ENCODE data around the gene PROP1.
A peak's percentile ranks its signal among the peaks of the same experiment; 100 is the strongest.
"Not testable (repeated sequence)": the region's sequence is repeated elsewhere in the genome, so short reads cannot be mapped to it uniquely, and the experiment has no call there.

The PROP1 gene

GRCh38 chr5:177995691-177996595, at the start of gene PROP1:
TSS of gene PROP1 (minus strand) at chr5:177996242. CDS start at chr5:177995933, 309 bp downstream.
- DNase-seq = no peak

- DNase-seq = not testable (repeated sequence)
Measured at GRCh38 chr5:178019379-178020030, 23.5 kb upstream of the PROP1 start.

DNA sequence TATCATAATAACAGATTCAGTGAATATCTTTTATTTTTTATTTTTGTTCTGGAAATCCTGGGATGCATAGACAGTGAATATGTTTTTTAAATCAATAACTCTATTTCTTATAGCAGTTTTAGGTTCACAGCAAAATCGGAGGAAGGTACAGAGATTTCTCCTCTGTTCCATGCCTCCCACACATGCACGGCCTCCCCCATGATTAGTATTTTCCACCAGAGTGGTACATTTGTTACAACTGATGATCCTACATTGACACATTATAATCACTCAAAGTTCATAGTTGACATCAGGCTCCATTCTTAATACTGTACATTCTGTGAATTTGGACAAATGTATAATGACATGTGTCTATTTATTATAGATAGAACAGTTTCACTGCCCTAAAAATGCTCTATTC, 16.7 kb upstream of the PROP1 start:
- DNase-seq = not testable (repeated sequence)

DNA sequence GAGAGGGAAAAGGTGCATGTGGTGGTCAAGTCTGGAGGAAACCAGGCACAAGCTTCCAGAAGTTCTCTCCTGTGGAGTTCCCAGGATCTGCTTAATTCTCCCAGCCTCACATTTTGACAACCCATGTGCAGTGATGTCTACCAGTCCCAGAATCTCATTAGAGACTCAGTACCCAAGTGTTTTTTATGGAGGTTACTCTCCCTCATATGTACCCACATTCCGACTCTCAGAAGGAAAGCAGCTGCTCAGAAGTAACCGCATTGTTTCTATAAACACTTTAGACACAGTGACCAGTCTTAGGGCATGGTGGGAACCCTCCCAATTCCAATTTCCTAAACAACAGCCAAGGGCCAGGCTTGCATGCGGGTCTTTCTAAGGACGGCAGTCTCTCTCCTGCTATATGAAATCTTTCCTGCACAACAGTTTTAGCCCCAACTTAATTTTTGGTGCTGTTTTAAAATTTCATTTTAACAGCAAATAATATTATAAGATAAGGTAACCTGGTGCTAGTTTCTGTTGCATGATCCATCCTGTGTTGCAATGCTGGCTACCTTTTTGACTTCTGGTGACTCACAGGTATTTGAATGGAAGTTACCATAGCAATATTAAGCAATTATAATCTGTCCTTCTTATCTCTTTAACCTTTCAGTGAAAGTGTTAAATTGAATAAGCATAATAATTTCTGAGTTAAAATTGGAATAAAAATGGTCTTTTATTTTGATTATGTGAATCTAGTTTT, 15.9 kb upstream of the PROP1 start:
- DNase-seq = not testable (repeated sequence)

DNA sequence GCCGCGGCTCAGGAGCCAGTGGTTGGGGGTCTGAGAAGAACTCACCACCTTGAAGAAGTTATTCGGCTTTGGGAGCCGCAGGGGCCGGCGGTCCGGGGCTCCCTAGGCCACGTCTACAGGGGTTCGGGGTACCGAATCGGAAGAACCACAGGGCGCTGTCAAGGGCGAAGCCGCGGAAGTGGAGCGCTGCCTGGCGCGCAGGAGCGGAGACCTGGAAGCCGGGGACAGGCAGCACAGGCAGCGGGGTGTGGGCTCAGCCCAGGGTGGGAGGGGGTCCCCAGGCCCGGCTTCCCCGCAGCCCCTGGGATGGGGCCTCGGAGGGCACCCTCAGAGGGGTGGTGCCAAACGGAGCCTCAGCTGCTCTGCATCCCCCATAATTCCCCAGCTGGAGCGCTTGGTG, 11.2 kb upstream of the PROP1 start:
- DNase-seq = not testable (repeated sequence)

GRCh38 chr5:178006536-178007231, 10.6 kb upstream of the PROP1 start:
- peak; percentile 44 for DNase-seq

GRCh38 chr5:178006181-178006535, 10.1 kb upstream of the PROP1 start:
- not testable (repeated sequence) for DNase-seq

DNA sequence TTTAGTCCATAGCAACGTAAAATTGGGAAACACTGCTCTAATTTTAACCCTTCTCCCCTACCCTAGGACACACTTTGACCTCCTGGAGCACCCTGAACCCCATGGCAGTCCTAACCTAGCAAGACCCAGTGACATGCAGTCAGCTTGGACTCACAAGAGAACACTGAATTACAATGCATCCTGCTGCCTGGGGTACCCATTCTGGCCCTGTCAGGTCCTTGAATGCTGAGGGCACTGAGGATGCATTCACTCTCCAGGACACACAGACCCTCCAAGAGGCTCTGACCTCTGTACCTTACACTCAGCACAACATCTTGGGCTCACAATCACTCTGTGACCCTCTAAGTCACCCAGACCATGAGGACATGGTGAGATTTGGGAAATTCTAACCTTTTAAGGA, 1.8 kb upstream of the PROP1 start:
- no peak for DNase-seq

- DNase-seq = no peak
Measured at GRCh38 chr5:177997319-177997670, 1.3 kb upstream of the PROP1 start.

DNA sequence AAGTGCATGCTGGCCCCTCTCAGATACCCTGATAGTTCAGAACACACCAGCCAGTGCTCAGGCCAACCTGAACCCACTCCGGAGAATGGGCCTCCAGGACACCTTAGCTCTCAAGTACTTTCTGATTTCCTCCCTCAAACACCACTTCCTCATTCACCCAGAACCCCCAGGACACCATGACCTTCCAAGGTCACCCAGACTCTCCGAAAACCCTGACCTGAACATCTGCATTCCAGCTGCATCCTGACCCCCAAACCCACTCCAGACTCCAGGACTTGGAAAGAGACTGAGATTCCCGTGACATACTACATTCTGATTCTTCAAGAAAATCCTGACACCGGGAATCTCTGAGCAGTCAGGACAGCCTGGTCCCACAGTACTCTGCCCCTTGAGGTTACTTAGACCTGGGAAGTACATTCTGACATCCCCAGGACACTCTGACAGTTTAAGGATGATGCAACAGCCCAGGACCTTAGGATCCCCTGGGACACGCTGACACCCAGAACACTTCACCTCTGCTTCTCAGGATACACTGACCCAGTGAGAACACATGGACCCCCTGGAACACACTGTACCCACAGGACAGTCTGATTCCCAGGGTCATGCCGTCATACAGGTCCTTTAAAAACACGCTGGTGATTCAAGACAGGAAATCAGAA, 747 bp upstream of the PROP1 start:
- no peak for DNase-seq

GRCh38 chr5:177994561-177995190, 1.4 kb downstream of the PROP1 start:
- DNase-seq = no peak

DNA sequence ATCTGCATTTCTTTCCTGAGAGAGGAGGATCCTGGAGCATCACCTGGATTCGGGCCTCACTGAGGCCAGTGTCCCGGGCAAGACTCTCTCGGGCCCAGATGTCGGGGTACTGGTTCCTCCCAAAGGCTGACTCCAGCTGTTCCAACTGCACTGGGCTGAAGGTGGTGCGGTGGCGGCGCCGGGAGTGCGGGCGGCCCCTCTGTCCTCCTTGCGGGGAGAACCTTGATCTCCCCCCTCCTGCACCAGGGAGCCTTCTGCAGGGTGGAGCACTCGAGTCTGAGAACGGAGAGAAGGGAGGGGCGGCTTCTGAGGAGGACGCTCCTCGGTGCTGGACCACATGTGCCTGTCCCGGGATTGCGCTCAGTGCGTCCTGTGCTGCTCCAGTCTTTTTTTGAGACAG, 2.0 kb downstream of the PROP1 start:
- DNase-seq = no peak

DNA sequence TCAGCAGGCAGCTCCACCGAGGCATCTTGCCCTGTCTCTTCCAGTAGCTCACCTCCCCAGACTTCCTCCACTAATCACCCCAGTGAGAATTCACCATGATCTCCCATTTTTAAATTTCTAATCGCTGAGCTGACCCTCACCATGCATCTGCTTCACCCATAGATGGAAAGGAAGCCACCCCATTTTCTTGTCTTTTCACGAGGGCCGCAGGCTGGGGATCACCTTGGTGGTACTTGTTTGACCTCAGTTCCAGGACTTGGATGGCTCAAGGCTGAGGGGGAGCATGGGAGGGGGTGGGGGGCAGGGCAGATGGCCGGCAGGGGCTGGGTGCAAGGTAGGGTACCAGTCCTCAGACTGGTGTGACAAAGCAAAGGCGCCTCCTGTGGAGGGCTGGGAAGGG, 3.6 kb downstream of the PROP1 start:
- no peak for DNase-seq

- DNase-seq = no peak
Measured at GRCh38 chr5:177988989-177989625, 6.9 kb downstream of the PROP1 start.

- no peak for DNase-seq
Measured at GRCh38 chr5:177987326-177987725, 8.7 kb downstream of the PROP1 start.

DNA sequence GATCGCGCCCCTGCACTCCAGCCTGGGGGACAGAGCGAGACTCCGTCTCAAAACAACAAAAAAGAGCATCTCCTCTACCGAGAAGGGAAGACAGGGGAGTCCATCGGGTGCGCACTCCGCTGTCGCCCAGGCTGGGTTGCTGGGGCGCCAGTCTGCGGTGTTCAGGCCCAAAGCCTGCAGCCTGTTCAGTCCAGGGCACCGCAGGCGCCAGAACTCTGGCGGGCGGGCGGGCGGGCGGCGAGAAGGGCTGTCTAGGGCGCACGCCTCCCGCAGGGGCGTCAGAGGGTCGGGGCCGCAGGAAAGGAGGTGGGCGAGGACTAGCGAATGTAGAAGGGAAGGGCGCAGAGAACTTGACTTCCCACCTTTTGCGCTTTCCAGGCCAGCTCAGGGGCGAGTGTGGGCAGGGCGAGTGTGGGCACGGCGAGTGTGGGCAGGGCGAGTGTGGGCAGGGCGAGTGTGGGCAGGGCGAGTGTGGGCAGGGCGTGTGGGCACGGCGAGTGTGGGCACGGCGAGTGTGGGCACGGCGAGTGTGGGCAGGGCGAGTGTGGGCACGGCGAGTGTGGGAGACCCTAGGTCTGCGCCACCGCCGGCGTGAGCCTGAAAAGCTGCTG, 10.5 kb downstream of the PROP1 start:
- DNase-seq = no peak

DNA sequence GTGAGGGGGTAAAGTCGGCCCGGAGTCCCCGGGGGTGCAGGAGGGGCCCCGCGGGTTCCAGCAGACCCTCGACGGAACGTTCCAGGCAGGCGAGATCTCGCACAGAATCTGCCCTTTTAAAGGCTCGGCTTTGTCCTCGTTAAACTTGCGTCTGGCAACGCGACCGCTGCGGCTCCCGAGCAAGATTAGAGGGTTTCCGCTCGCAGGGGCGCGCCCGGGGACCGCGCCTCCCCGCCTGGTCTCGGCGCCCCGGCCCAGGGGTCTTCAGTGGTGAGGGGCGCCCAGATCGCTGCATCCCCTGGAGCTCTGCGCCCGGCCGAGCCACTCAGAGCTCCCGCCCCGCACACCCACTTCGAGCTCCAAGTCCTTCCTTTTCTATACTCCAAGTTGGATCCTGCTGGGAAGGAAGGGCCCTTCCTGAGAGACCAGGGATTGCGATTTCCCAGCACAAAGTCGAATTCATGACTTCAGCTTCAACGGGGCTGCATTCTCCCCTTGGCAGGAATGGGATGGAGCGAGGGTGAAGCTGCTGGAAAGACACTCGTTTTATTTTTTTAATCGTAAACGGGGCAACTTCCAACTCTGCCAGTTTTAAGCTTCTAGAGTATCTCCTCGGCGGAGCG, 11.3 kb downstream of the PROP1 start:
- no peak for DNase-seq

GRCh38 chr5:177983763-177984583, 12.1 kb downstream of the PROP1 start:
- no peak for DNase-seq

GRCh38 chr5:177982956-177983355, 13.1 kb downstream of the PROP1 start:
- DNase-seq = no peak

Data from stimulated activated CD4-positive, alpha-beta T cell treated with anti-CD3 and anti-CD28 coated beads, Interleukin-4, amount 100 ng/mL, for 1 hour (primary cell).